ENCODE results near the gene PTPRZ1. TPM values are rescaled to one million over a fixed set of nuclear protein-coding genes. Genes with fewer than 3 reads are reported as not detected.

Gene PTPRZ1
- total and polyA plus RNA-seq, 3 donors from 2014 or later = 1.9 to 2.7 (median 2.2) TPM

DNA sequence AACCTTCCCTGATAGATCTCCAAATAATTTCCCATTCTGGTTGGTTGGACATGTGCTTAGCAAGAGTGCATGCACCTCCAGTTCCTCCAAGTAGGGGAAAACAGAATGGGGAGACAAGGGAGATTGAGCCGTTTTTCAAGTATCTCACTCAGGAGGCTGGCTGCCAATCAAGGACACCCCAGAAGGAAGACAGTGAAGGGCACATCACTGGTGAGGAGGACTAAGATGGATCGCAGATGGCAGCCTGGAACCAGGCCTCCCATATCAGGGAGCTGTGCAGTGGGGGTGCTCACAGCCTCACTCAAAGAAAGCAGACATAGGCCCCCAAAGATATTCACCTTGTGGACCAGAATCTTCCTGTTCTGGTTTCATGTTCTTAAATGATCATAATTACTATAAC lies 31.2 kb downstream of the PTPRZ1 start:
- Histone ChIP-seq H3K27ac (no peak overlapping the region), H3K27me3 (no peaks in the 10 kb centered on the region), H3K4me1 (no peaks in the 10 kb centered on the region), H3K9me3 (no peaks in the 10 kb centered on the region), H3K36me3 (ENCODE audit: low read depth, missing control alignments) (no peaks in the 10 kb centered on the region), H3K4me3 (no peak overlapping the region)
- intact Hi-C loops (cut with DNase I; ENCODE audit: low total_unique reads) = no loop called here
- TF ChIP-seq, protein P1, sequence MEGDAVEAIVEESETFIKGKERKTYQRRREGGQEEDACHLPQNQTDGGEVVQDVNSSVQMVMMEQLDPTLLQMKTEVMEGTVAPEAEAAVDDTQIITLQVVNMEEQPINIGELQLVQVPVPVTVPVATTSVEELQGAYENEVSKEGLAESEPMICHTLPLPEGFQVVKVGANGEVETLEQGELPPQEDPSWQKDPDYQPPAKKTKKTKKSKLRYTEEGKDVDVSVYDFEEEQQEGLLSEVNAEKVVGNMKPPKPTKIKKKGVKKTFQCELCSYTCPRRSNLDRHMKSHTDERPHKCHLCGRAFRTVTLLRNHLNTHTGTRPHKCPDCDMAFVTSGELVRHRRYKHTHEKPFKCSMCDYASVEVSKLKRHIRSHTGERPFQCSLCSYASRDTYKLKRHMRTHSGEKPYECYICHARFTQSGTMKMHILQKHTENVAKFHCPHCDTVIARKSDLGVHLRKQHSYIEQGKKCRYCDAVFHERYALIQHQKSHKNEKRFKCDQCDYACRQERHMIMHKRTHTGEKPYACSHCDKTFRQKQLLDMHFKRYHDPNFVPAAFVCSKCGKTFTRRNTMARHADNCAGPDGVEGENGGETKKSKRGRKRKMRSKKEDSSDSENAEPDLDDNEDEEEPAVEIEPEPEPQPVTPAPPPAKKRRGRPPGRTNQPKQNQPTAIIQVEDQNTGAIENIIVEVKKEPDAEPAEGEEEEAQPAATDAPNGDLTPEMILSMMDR (IDR thresholded peaks at IDR 0.05) = no peak
- TF ChIP-seq POLR2A (IDR thresholded peaks at IDR 0.05) = no peak
- 74 to 85% methylated on average over 2 of the region's 2 CpGs for WGBS, 2 donors
- no peak for DNase-seq

DNA sequence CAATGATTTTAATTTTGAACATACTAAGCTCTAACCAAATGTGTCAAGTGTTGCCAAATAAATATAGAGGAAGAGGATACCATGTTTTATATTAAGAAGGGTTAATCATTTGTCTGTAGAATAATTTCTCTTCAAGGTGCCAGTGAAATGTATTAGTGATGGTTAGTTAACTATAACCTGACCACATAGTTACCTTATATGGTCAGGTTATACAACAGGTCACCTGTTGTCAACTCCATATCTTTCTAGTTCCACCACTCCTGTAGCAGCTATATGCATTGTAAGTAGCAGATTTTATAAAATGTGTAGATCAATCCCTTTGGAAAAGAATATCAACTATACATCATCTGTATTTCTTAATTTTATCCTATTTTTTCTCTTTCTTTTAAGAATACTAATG lies 35.1 kb downstream of the PTPRZ1 start:
- H3K4me1 ChIP-seq = no peaks in the 10 kb centered on the region
- no peak for DNase-seq
- H3K36me3 ChIP-seq (ENCODE audit: low read depth, missing control alignments) = no peaks in the 10 kb centered on the region
- no peak overlapping the region for H3K4me3 ChIP-seq
- intact Hi-C loops (cut with DNase I; ENCODE audit: low total_unique reads) = no loop called here
- no peaks in the 10 kb centered on the region for H3K27me3 ChIP-seq
- no peak for TF ChIP-seq POLR2A (IDR thresholded peaks at IDR 0.05)
- TF ChIP-seq, protein P1 (IDR thresholded peaks at IDR 0.05) = no peak
- H3K27ac ChIP-seq = no peak overlapping the region
- no peaks in the 10 kb centered on the region for H3K9me3 ChIP-seq

DNA sequence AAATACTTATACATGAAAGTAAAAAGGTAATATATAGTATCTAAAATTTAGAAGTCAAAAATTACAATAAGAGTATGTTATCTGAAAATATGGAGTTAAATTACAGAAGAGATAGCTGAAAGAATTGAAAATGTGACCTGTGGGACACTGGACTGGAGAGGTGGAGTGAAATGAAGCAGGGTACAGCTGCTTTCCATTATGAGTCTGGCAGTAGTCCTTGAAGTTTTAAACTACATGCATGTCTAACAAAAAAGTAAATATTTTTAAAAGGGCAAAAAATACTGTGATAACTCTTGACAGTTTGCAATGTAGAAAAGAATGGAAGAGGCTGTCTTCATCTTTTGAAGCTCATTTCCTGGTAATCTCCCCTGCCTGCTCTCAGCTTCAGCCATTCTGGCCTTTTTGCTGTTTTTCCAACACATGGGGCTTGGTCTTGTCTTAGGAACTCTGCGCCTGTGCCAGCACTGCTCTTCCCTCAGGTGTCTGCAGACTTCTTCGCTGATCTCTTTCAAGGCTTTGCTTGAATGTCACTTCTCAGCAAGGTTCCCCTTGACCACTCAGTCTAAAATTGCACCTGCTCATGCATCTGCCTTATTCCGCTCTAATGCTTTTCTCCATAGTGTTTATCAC lies 36.9 kb downstream of the PTPRZ1 start:
- Histone ChIP-seq H3K27ac (no peak overlapping the region), H3K9me3 (no peaks in the 10 kb centered on the region), H3K4me1 (no peaks in the 10 kb centered on the region), H3K36me3 (ENCODE audit: low read depth, missing control alignments) (no peaks in the 10 kb centered on the region), H3K4me3 (no peak overlapping the region), H3K27me3 (no peaks in the 10 kb centered on the region)
- TF ChIP-seq, protein P1 (IDR thresholded peaks at IDR 0.05) = no peak
- no peak for TF ChIP-seq POLR2A (IDR thresholded peaks at IDR 0.05)
- intact Hi-C loops (cut with DNase I; ENCODE audit: low total_unique reads) = no loop called here
- WGBS, 2 donors = 82 to 86% methylated on average over 3 of the region's 3 CpGs
- DNase-seq = no peak

DNA sequence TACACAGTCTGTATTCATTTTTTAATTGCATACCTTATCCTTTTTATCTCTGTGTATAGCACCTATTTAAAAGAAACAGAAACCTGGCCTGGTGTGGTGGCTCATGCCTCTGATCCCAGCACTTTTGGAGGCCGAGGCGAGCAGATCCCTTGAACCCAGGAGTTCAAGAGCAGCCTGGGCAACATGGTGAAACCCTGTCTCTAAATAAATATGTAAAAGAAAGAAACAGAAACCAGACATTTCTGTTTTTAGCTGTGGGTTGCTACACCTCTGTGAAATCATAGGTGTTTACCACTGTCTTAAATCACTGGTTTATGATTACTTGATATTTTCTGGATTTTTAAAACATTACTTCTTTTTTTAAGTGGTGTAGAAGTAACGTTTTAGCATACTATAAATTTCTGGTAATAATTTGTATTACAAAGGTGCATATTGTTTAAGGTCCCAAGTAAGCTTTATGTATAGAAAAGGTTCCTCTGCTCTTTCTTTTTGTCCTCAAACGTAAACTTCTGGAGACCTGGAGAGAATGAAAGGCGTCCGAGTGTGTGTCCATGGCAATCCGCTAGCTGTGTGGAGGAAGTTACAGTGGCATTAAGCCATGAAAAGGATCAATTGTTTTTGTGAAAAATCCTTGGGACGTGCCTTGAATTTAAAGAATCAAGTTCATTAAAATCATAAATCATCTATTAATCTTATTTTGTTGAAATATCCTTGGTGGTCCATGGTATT lies 41.1 kb downstream of the PTPRZ1 start:
- WGBS, 2 donors = 78 to 81% methylated on average over 8 of the region's 8 CpGs
- no peak overlapping the region for H3K27ac ChIP-seq
- TF ChIP-seq POLR2A (IDR thresholded peaks at IDR 0.05) = no peak
- H3K4me1 ChIP-seq = no peaks in the 10 kb centered on the region
- H3K9me3 ChIP-seq = no peaks in the 10 kb centered on the region
- no peaks in the 10 kb centered on the region for H3K36me3 ChIP-seq (ENCODE audit: low read depth, missing control alignments)
- intact Hi-C loops (cut with DNase I; ENCODE audit: low total_unique reads) = no loop called here
- H3K27me3 ChIP-seq = no peaks in the 10 kb centered on the region
- H3K4me3 ChIP-seq = no peak overlapping the region
- DNase-seq = no peak

DNA sequence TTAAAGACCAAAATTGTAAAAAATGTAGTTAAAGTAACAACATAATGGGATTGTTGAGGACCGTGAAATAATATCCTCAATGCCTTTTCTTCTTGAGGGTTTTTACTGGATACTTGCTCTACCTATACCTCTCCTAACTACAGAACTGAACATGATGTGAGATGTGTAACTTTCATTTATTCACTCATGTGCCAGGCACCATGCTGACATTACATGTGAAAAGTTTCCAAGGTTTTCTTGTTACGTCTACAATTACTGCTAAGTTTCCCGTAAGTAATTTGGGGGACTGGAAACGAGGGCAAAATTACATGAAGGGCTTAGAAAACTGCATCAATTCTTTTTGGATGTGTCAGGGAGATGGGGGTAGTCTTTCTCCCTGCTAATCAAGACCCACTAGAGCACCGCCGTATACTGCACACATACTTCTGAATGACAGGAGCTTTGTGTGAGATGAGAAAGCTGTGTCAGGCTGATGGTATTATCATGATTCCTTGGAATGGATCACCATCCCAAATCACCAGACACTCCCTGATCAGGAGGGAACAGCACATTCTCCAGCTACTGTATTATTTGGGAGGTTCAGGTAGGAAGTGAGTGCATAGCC lies 41.8 kb downstream of the PTPRZ1 start:
- Histone ChIP-seq H3K4me3 (no peak overlapping the region), H3K9me3 (no peaks in the 10 kb centered on the region), H3K4me1 (no peaks in the 10 kb centered on the region), H3K27ac (no peak overlapping the region), H3K27me3 (no peaks in the 10 kb centered on the region), H3K36me3 (ENCODE audit: low read depth, missing control alignments) (no peaks in the 10 kb centered on the region)
- WGBS, 2 donors = 75% methylated on average over 6 of the region's 6 CpGs
- intact Hi-C loops (cut with DNase I; ENCODE audit: low total_unique reads) = no loop called here
- DNase-seq = no peak
- TF ChIP-seq POLR2A (IDR thresholded peaks at IDR 0.05) = no peak
- TF ChIP-seq, protein P1 (IDR thresholded peaks at IDR 0.05) = no peak

All from testis (tissue), 3 donors.